B cell (primary cell): ENCODE data around the gene MYH14. TPM values are rescaled to one million over a fixed set of nuclear protein-coding genes. Genes with fewer than 3 reads are reported as not detected.

Experiments used
- ATAC-seq: fragments of 200-7000 bp; cut with Tn5 transposase; one replicate; pipeline ENCODE4 v1.10.0; 2021; ENCODE audit warnings: low read depth, mild to moderate bottlenecking, moderate number of reproducible peaks, moderate library complexity
- CTCF ChIA-PET: fragments of 350-600 bp; sonication (Branson Sonifier 250); formaldehyde crosslinking; loops from one replicate; lab custom pipeline; 2021; ENCODE audit warnings: antibody characterized with exemption, inconsistent platforms; lab: Charles Lee
- POLR2A ChIA-PET: fragments of 350-600 bp; sonication (Branson Sonifier 250); formaldehyde crosslinking; loops from one replicate; lab custom pipeline; 2021; ENCODE audit warnings: antibody characterized with exemption; lab: Charles Lee
- DNase-seq: peaks from one replicate; pipeline ENCODE4 v3.0.0; 2013
- H2AFZ ChIP-seq: 2 replicates; pipeline ENCODE4 v1.6.1; 2012; ENCODE audit warnings: mild to moderate bottlenecking, low read depth, low read length; ENCODE audit not compliant: insufficient read depth, poor library complexity, severe bottlenecking
- H3K27ac ChIP-seq, 2 donors: 1 replicate in 1 of 2; 2 replicates in 1 of 2; pipeline ENCODE4 v1.5.1; 2012 to 2013; ENCODE audit warnings: low read length in 2 of 2, mild to moderate bottlenecking in 2 of 2, moderate library complexity in 1 of 2
- H3K27me3 ChIP-seq, 4 experiments: fragments of 200-600 bp in 1 of 4; sonication (generic) in 1 of 4; replicated peaks in 1 of 4; 1 replicate in 2 of 4; 2 replicates in 2 of 4; pipeline versions ENCODE4 v1.6.1 to v1.7.0; 2013 to 2016; ENCODE audit warnings: low read length in 3 of 4, mild to moderate bottlenecking in 2 of 4, mixed read lengths in 1 of 4, moderate library complexity in 1 of 4; ENCODE audit not compliant: insufficient read depth in 4 of 4, control insufficient read depth in 3 of 4; ENCODE audit errors: control extremely low read depth in 1 of 4
- H3K36me3 ChIP-seq, 2 experiments: replicated peaks in 1 of 2; 1 replicate in 1 of 2; 2 replicates in 1 of 2; pipeline versions ENCODE4 v1.6.1 to v1.7.1; 2013; ENCODE audit warnings: low read length in 1 of 2; ENCODE audit not compliant: insufficient read depth in 2 of 2, control insufficient read depth in 1 of 2; ENCODE audit errors: control extremely low read depth in 1 of 2, extremely low read depth in 1 of 2
- H3K4me1 ChIP-seq, 2 donors: fragments of 200-600 bp in 1 of 2; sonication (generic) in 1 of 2; 1 replicate in 1 of 2; 2 replicates in 1 of 2; pipeline versions ENCODE4 v1.5.1 to v1.6.1; 2013 to 2017; ENCODE audit warnings: low read length in 2 of 2; ENCODE audit not compliant: control insufficient read depth in 2 of 2, insufficient read depth in 2 of 2
- H3K4me2 ChIP-seq: replicated peaks from 2 replicates; pipeline ENCODE3; 2012; ENCODE audit warnings: mild to moderate bottlenecking, low read depth, low read length; ENCODE audit not compliant: poor library complexity, severe bottlenecking
- H3K4me3 ChIP-seq, 5 experiments: fragments of 200-600 bp in 1 of 5; sonication (generic) in 1 of 5; 1 replicate in 3 of 5; 2 replicates in 2 of 5; pipeline versions ENCODE4 v1.5.1 to v1.7.0; 2011 to 2016; ENCODE audit warnings: low read length in 4 of 5, mild to moderate bottlenecking in 4 of 5, low read depth in 2 of 5, control low read depth in 1 of 5, moderate library complexity in 1 of 5; ENCODE audit not compliant: insufficient read depth in 1 of 5; ENCODE audit errors: control extremely low read depth in 1 of 5, extremely low read depth in 1 of 5
- H3K79me2 ChIP-seq: fragments of 200-600 bp; sonication (generic); one replicate; pipeline ENCODE4 v1.6.0; 2016; ENCODE audit warnings: low read length; ENCODE audit not compliant: control insufficient read depth, insufficient read depth
- H3K9ac ChIP-seq: fragments of 200-600 bp; sonication (generic); 2 replicates; pipeline ENCODE4 v1.6.1; 2017; ENCODE audit warnings: mild to moderate bottlenecking, low read length, moderate library complexity
- H3K9me3 ChIP-seq, 3 donors: one replicate each; pipeline versions ENCODE4 v1.6.1 to v1.7.1; 2013; ENCODE audit warnings: low read length in 2 of 3; ENCODE audit not compliant: control insufficient read depth in 2 of 3, insufficient read depth in 1 of 3; ENCODE audit errors: control extremely low read depth in 1 of 3
- H4K20me1 ChIP-seq: 2 replicates; pipeline ENCODE4 v1.6.0; 2012; ENCODE audit warnings: mild to moderate bottlenecking, low read length; ENCODE audit not compliant: insufficient read depth, control insufficient read depth, poor library complexity, severe bottlenecking
- H3K27ac Mint-ChIP-seq: one replicate; pipeline ENCODE4 v1.8.0; 2021; ENCODE audit warnings: mixed read lengths
- H3K27me3 Mint-ChIP-seq: one replicate; pipeline ENCODE4 v1.8.0; 2021; ENCODE audit warnings: mixed read lengths
- H3K4me1 Mint-ChIP-seq: one replicate; pipeline ENCODE4 v1.8.0; 2021; ENCODE audit warnings: mixed read lengths
- H3K4me3 Mint-ChIP-seq: one replicate; pipeline ENCODE4 v1.8.0; 2021; ENCODE audit warnings: mixed read lengths
- H3K9me3 Mint-ChIP-seq: one replicate; pipeline ENCODE4 v1.8.0; 2022; ENCODE audit warnings: mixed read lengths; ENCODE audit not compliant: insufficient read depth
- EZH2 ChIP-seq: IDR thresholded peaks from 2 replicates; pipeline ENCODE4 v1.6.1; 2012; ENCODE audit warnings: borderline replicate concordance, low read depth, mild to moderate bottlenecking, moderate library complexity, low read length; ENCODE audit not compliant: insufficient read depth, poor library complexity, severe bottlenecking
- WGBS: methylation state at CpG from one replicate; pipeline ENCODE4 v1.1.5; 2013; ENCODE audit warnings: missing lambda C conversion rate; ENCODE audit not compliant: insufficient coverage; 5-methylcytosine and 5-hydroxymethylcytosine counted together
- intact Hi-C: fragments of 100-400 bp; cut with micrococcal nuclease; formaldehyde crosslinking; loops from one replicate; pipeline ENCODE4 v1.10.0; 2022
- polyA plus RNA-seq: library from polyadenylated mRNA; depleted of rRNA; stranded (reverse); fragments of >200 nt; gene quantifications from 2 replicates; pipeline ENCODE4 v1.2.3, GENCODE V29; 2012
- total RNA-seq, 2 donors: library from RNA; stranded (reverse); fragments of 120-200 nt in 1 of 2; gene quantifications; 1 replicate in 1 of 2; 2 replicates in 1 of 2; pipeline versions ENCODE4 v1.2.3 to v1.2.4, GENCODE V29; 2013 to 2022
- TF ChIP-seq, protein P1 (sequence below): fragments of 200-600 bp; IDR thresholded peaks from one replicate; pipeline ENCODE4 v1.8.0; 2022; ENCODE audit warnings: antibody characterized with exemption, mild to moderate bottlenecking

The MYH14 gene
- total and polyA plus RNA-seq, 2 donors (not counting 1 experiment from before 2014, with no cell fraction given) = not detected

DNA sequence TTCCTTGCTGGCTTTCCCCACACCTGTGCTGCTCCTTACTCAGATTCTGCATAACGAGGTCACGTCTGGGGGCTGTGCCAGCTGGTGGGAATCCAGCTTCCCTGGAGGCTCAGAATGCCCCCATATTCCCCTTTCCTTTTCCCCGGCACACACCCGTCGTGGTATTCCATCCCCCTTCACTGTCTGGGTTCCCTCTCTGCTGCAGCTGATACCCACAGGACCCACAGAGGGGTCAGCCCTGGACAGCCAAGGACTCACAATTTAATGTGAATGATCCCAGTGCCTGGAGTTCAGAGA, 4.2 kb upstream of the MYH14 start:
- no peak overlapping the region for H3K27ac ChIP-seq
- DNase-seq (no peak), ATAC-seq (no peak)
- H3K4me1 Mint-ChIP-seq = no peaks in the 10 kb centered on the region
- no peak overlapping the region for H2AFZ ChIP-seq
- H3K9me3 Mint-ChIP-seq = no peaks in the 10 kb centered on the region
- intact Hi-C loops = no loop called here
- no peaks in the 10 kb centered on the region for H3K79me2 ChIP-seq
- no peaks in the 10 kb centered on the region for H4K20me1 ChIP-seq
- H3K27ac Mint-ChIP-seq = no peak overlapping the region
- ChIA-PET CTCF (no interaction called here), POLR2A (no interaction called here)
- no peak overlapping the region for H3K4me2 ChIP-seq
- no peak overlapping the region for H3K4me3 Mint-ChIP-seq
- no peaks in the 10 kb centered on the region for H3K36me3 ChIP-seq
- peaks cover 0 to 6% of the 10 kb centered on the region in 2 donors for H3K4me1 ChIP-seq
- H3K27me3 ChIP-seq = peaks cover 0 to 48% (median 16%) of the 10 kb centered on the region in 4 experiments
- no peak overlapping the region for H3K9ac ChIP-seq
- no peak overlapping the region for H3K4me3 ChIP-seq
- TF ChIP-seq, protein P1, sequence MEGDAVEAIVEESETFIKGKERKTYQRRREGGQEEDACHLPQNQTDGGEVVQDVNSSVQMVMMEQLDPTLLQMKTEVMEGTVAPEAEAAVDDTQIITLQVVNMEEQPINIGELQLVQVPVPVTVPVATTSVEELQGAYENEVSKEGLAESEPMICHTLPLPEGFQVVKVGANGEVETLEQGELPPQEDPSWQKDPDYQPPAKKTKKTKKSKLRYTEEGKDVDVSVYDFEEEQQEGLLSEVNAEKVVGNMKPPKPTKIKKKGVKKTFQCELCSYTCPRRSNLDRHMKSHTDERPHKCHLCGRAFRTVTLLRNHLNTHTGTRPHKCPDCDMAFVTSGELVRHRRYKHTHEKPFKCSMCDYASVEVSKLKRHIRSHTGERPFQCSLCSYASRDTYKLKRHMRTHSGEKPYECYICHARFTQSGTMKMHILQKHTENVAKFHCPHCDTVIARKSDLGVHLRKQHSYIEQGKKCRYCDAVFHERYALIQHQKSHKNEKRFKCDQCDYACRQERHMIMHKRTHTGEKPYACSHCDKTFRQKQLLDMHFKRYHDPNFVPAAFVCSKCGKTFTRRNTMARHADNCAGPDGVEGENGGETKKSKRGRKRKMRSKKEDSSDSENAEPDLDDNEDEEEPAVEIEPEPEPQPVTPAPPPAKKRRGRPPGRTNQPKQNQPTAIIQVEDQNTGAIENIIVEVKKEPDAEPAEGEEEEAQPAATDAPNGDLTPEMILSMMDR = no peak
- 4% methylated on average over 5 of the region's 5 CpGs for WGBS
- H3K27me3 Mint-ChIP-seq = peaks cover 54% of the 10 kb centered on the region
- peaks cover 0 to 28% (median 0%) of the 10 kb centered on the region in 3 donors for H3K9me3 ChIP-seq

DNA sequence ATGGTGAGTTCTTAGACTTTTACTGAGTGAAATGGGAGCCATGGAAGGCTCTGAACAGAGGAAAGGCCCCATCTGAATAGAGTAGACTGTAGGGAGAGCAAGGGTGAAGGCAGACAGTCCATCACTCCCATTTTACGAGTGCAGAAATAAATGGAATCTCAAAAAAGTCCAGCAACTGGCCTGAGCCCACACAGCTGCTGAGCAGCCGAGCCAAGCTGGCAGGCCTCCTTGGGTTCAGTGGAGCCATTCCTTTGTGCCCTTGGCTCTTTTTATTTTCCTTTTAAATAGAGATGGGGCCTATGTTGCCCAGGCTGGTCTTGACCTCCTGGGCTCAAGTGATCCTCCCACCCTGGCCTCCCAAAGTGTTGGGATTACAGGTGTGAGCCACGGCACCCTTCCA, 1.0 kb upstream of the MYH14 start:
- ATAC-seq (no peak), DNase-seq (no peak)
- intact Hi-C loops = no loop called here
- Histone ChIP-seq H3K36me3 (no peaks in the 10 kb centered on the region), H3K27ac (no peak overlapping the region), H3K9me3 (peaks cover 0 to 30% (median 0%) of the 10 kb centered on the region in 3 donors), H3K9ac (no peak overlapping the region), H3K4me3 (no peak overlapping the region), H3K4me1 (peaks cover 2 to 20% of the 10 kb centered on the region in 2 donors), H3K27me3 (peaks cover 0 to 66% (median 24%) of the 10 kb centered on the region in 4 experiments), H4K20me1 (no peaks in the 10 kb centered on the region), H3K79me2 (no peaks in the 10 kb centered on the region), H2AFZ (no peak overlapping the region), H3K4me2 (no peak overlapping the region)
- no peaks in the 10 kb centered on the region for H3K9me3 Mint-ChIP-seq
- H3K4me3 Mint-ChIP-seq = no peak overlapping the region
- peaks cover 2% of the 10 kb centered on the region for H3K4me1 Mint-ChIP-seq
- no peak for TF ChIP-seq EZH2
- TF ChIP-seq, protein P1 = no peak
- CTCF ChIA-PET = no interaction called here
- H3K27me3 Mint-ChIP-seq = peaks cover 49% of the 10 kb centered on the region
- H3K27ac Mint-ChIP-seq = no peak overlapping the region
- WGBS = 94% methylated on average over 3 of the region's 3 CpGs
- POLR2A ChIA-PET = no interaction called here
